Activated CD8-positive, alpha-beta memory T cell treated with anti-CD3 and anti-CD28 coated beads, Interleukin-2, amount 50 U/mL, for 48 hours (primary cell): ENCODE results near the gene HSPB2.
A peak's percentile ranks its signal among the peaks of the same experiment; 100 is the strongest.
"Not testable (repeated sequence)": the region's sequence is repeated elsewhere in the genome, so short reads cannot be mapped to it uniquely, and the experiment has no call there.

Experiments used
- DNase-seq: peaks from one replicate; pipeline ENCODE4 v3.0.0-alpha.2; 2020

The HSPB2 gene, protein sequence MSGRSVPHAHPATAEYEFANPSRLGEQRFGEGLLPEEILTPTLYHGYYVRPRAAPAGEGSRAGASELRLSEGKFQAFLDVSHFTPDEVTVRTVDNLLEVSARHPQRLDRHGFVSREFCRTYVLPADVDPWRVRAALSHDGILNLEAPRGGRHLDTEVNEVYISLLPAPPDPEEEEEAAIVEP

DNA sequence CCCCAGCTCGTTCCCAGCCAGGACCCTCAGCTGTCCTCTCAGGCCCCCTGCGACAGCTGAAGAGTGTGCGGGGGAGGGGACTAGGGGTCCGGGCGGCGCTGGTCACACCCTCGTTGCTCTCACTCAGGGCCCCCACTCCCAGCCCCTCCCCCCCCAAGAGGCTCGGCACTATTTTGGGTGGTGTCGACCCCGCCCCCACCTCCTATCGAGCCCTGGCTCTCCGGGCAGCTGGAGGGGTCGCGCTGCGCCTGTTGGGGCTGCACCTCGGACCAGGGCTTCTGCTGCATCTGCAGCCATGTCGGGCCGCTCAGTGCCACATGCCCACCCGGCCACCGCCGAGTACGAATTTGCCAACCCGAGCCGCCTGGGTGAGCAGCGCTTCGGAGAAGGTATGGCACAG is at the start of gene HSPB2:
TSS of gene HSPB2 (plus strand) at position 200 of the 400 bp plus-strand sequence. CDS start at position 296, 96 bp downstream.
- DNase-seq = no peak

DNA sequence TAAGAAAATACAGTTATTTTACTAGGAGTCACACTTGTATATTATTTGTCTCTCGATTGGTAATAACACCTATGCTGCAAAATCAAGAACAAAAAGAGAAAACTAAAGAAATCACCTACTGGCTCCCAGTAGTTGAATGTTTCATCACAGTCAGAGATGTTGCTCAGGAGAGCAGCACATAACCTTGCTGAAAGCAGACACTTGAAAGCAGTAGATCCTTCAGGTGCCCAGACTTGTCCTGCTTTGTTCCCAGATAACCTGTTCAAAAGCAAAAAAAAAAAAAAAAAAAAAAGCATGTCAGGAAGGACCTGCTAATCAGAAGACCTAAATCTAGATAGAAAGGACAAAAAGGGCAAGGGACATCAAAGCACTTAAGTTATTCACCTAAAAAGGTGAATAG is 42.4 kb upstream of the HSPB2 start:
- no peak for DNase-seq

DNA sequence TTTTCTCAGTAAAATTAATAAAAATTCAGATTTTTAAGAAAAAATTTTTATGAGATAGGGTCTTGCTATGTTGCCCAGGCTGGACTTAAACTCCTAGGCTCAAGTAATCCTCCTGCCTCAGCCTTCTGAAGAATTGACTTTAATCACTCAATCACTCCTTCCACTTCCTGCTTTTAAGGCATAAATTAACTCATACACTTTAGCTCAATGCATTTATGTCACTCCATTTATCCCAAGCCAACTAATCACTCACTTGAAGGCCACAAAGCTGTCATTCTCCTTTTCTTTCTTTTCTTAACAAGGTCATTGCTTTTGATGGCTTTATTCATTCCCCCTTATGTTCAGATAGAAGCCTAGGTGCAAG is 42.0 kb upstream of the HSPB2 start:
- no peak for DNase-seq

DNA sequence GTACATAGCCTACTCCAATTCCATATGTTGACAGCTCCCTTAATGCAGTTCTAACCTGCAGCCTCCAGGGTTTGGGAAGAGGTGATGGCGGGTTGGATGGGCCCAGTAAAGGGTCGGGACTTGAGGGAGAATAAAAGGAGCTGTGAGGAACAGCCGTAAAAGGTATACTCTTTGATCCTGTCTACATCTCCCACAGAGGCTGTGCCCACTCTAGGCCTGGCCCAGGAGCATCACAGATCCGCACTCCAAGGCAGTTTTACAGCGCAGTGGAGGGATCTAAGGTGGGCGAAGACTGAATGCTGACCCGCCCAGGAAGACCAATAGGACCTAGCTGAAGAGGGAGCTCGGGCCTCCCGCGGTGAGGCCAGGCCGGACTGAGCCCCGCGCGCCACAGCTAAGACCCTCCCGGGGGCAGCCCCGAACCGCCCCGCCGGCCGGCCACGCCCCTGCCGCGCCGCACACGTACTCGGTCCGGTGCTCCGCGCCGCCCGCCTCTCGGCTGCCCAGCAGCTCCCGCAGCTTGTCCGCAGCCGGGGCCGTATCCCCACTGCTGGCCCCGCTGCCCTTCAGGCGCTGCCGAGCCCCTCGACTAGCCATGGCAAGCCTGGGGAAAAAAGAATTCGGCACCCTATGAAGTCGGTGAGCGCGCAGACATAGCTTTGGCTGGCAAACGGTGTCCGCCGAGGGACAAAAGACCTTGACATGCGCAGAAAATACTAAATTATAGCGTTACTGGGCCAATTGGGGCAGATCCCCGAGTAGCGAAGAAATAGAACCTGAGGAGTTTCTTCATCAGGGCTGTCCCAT is 41.4 kb upstream of the HSPB2 start, which contains the start of gene ALG9:
TSS of gene ALG9 (minus strand) at position 696 of the 807 bp plus-strand sequence. CDS start at position 597, 99 bp downstream.
- peak; percentile 94 for DNase-seq

DNA sequence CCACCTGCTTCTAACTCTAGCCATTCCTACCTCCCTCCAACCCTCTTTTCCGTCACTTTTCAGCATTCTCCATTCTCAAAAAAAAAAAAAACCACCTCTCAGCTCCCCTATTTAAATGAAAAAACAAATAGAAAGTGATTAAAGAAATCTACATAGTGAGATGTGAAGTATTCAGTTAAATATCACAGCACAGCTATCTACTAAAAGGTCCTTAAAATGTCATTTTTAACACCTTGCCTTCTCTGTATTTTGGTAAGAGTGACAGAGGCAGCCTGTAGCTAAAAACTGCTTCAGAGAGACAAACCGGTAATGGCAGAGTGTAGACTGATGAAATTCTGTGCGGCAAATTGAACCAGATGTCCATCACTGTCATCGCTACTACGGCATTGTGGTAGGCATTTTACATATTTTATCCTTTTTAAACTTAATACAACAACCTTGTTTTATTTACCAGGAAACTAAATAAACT is 40.8 kb upstream of the HSPB2 start:
- no peak for DNase-seq

DNA sequence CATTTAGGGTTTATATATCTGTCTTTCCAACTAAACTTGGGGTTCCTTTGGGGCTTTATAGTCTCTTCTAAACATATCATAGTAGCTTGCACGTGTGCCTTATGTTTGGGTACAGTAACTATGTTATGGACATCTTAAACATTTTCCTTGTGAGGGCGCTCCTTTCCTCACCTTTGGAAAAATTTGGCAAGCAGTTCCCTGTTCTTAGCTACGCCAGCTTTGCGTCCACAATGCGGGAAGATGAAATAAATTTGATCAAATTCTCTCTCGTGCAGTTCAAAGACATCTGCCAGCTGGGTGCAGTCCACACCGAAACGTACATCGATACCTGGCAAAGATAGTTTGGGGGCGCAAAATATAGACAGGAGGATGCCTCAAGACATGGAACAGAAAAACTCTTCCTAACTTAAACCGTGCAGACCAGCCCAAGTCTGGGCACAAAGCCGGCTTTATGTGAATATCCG is 34.1 kb upstream of the HSPB2 start:
- DNase-seq = no peak

DNA sequence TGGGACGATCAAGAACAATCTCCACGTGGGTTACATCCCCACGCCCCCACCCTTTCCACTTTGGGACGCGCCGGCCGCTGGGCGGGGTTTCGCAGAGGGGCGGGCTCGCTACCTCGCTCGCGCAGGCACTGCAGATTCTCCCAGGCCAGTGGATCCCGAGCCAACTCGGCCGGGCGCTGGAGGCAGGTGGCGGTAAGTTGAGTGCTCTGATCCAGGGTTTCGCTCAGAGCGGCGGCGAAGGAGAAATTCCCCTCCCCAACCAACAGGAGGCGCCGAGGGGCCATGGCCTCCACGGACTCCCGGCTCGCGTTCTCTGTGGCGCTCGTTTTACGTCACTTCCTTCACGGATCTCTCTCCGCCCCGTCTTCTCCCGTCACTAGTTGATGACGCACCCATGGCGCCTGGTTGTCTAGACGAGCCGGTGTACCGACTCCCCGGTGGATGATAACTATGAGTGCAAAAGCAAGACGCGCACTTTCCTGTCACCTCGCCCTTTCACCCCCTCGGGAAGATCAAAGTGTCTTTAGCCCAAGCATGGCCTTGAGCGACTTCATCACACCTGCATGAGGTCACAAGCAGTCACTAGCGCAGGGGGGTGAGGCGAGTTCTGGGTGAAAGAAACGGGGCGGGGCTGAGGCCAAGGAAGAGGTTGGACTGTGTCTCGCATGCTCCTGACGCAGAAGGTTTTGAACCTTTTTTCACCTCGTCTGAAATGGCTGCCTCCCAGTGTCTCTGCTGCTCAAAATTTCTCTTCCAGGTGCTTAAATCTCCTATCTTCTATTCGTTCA is 33.5 kb upstream of the HSPB2 start, which contains the start of the genes CFAP68 and FDXACB1:
TSS of gene CFAP68 (plus strand) at position 693 of the 788 bp plus-strand sequence. CDS start at position 713, 20 bp downstream.
TSS of gene FDXACB1 (minus strand) at position 317 of the 788 bp plus-strand sequence. CDS start at position 284, 33 bp downstream.
- DNase-seq = peak; percentile 95

DNA sequence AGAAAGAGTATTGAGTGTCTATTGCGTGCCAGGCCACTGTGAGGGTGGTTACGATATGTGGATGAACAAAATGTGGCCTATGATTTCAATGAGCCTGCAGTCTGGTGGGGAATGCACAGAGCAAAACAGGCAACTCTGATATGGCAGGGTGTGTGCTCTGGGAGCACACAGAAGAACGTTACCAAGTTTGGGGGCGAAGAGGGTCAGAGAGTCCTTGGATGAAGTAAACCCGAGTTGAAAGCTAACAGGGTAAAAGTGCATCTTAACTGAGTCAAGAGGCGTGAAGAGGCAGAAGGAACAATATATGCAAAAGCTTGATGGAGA is 32.9 kb upstream of the HSPB2 start:
- no peak for DNase-seq

DNA sequence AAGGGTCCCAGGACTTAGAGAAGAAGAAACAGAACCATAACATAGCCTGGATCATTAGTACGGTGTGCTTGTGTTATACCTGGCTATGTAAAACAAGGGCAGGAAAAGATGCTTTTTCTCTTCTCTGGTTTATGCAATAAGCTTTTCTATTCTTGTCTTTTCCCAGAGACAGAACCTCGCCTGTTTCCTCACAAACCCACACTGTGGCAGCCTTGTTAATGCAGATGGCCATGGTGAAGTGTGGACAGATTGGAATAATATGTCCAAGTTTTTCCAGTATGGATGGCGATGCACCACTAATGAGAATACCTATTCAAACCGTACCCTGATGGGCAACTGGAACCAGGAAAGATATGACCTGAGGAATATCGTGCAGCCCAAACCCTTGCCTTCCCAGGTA is 30.3 kb upstream of the HSPB2 start:
- DNase-seq = no peak

DNA sequence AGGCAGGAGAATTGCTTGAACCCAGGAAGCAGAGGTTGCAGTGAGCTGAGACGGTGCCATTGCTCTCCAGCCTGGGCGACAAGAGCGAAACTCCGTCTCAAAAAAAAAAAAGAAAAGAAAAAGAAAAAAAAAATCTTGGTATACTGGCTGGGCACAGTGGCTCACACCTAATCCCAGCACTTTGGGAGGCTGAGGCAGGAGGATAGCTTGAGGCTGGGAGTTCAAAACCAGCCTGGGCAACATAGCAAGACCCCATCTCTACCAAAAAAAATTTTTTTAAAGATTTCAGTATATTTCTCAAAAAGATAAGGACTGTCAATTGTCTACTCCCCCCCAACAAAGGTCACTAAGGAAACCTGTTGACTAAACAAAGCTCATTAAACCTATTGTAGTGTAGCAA is 27.5 kb upstream of the HSPB2 start:
- DNase-seq = not testable (repeated sequence)

DNA sequence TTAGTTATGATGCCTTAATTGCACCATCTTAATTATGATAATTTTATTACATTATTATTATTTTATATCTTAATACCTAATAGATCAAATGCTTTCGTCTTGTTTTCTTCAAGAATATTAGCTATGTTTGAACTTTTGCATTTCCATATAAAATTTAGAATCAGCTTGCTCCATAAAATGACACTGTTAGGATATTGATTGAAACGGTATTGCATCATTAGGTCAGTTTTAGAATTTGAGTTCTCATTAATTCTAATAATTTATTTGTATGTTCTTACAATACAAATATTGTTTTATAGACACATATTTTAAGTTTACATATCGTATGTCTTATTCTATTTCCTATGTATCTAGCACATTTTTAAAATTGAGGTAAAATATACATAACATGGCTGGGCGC is 26.5 kb upstream of the HSPB2 start:
- DNase-seq = no peak

DNA sequence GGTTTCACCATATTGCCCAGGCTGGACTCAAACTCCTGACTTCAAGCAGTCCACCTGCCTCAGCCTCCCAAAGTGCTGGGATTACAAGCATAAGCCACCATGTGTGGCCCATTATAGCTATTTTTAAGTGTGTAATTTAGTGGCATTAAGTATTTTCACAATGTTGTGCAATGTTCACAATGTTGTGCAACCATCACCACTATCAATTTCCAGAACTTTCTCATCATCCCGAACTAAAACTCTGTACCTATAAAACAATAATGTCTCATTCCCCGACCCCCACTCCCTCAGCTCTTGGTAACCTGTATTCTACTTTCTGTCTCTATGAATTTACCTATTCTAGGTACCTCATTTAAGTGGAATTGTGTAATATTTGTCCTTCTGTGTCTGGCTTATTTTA is 25.7 kb upstream of the HSPB2 start:
- DNase-seq = no peak

DNA sequence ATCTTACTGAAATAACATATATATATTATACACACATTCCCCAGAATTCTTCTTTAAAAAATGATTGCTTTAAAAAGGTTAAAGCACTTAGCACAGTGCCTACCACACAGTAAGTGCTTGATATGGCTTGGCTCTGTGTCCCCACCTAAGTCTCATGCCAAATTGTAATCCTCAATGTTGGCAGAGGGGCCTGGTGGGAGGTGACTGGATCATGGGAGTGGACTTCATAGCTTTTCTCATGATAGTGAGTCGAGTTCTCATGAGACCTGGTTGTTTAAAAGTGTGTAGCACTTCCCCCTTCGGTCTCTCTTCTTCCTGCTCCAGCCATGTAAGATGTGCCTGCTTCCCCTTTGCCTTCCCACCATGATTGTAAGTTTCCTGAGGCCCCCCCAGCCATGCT is 7.1 kb upstream of the HSPB2 start:
- DNase-seq = no peak

DNA sequence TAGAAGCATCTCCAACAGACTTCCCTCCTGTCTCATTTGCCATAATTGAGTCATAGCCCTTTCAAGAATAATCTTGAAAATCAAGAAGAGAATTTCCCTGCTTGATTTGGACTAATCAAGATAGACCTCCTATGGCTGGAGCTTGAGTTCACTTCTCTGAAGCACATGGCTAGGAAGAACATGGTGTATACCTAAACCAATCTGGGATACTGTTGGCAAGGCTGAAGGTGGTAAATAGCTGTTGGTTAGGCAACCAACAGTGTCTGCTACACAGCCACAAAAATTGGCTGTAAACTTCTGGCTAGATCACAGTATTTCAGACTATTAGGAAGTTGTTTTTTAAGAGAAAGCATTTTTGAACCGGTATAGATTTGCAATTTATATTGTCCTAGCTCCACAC is 5.9 kb upstream of the HSPB2 start:
- no peak for DNase-seq

DNA sequence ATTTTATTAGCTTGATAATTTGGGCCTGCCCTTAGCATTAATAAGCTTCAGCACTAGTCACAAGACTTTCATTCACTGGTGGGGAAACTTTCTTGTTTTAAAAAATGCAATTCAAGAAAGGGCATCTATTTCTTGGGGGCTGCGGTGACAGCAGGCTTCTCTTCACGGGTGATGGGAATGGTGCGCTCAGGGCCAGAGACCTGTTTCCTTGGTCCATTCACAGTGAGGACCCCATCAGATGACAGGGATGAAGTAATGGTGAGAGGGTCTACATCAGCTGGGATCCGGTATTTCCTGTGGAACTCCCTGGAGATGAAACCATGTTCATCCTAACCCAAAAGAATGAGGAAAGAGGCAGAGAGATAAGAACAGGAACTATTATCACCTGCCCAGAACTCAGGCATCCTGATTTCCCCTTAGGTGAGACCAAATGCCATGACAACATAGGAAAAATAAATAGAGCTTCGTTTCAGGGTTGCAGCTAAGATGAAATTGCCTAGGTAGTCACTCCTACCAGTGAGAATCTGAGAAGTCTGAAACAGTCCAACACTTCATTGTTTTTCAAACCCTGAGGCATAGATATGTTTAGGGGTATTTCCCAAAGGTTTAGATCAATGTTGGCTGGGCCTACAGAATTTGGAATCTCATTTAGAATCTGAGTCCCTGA is 3.8 kb upstream of the HSPB2 start:
- no peak for DNase-seq

DNA sequence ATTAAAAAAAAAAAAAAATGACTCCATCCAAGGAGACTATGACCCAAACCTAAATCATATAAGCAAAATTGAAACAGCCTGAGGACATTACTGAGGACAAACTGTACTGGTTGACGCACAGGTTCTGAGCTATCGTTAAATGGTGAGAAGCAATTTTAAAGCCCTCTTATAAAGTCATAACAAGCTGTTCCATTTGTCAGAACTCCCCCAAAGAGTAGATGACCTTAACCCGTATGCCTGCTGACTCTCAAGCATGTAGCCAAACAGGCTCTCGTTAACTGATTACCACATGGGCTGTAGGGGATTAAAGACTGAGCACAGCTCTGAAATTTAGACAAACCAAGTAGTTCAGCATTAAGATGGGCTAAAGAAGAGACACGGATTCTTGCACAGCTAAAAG is 3.2 kb upstream of the HSPB2 start:
- DNase-seq = no peak

DNA sequence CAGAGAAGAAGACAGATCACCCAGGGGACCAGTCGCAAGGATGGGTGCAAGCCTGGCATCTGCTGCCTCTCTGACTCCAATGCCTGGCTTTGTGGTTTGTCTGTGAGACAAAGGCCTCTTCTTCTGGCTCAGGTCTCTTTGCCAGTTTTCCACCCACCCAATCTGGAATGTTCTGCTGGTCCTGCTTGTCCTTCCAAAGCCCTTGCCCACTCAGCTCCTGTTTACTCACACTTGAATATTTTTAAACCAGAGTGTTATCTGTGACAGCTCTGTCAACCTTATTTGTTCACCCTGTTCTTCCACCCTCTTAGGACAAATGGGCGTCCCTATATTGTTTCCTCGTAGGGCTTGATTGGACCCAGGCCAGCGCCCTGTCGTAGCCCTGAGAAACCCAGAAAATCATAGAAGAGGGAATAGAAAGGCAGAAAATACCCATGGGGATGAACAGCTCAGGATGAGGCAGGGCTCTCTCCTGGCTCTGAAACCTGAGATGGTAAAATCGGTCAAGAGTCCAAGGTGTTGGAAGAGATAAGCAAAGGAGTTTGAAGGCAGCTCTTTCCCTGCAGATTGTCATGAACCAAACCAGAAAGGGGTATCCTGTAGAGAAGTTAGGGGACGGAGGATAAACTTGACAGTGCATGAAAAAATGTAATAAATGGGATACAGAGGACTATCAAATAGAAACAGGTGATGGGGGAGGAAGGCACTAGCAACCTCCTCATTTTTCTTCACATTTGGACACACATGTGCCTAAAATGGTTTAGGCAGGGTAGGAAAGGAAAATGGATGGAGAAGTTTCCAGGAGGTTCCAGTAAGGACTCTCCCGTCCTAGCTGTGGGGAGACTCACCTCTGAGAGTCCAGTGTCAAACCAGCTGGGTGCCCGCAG is 1.6 kb upstream of the HSPB2 start:
- no peak for DNase-seq

DNA sequence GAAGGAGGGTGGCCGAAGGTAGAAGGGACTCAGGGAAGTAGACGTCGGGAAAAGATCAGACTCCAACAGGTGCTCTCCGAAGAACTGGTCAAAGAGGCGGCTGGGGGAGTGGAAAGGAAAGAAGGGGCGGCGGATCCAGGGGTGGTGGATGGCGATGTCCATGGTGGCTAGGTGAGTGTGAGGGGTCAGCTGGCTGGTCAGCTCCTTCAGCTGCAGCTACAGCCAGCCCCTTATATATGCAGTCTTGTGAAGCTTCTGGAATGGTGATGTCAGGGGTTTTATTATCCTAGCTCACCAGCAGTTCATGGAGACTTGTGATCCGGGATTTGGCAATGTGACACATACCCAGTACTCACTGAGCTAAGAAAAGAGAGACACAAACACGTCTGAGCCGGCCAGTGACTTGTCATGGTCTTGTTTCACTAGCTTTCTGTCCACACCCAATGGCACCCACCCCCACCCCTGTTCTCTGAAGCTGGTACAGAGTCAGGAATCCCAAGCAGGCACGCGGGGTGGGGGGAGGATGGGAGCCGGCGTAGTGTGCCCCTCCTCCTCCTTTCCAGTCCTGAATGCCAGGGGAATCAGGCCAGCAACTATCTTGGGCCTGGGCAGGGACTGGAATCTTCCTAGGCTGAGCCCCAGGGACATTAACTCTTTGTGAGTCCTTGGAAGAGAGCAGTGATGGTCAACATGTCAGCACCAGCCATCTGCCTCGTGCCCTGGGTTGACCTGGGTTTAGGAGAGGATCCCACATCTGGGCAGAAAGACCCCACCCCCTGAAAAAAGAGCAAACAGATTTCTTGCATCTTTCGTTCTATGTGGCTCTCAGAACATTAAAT is 752 bp upstream of the HSPB2 start, which contains the start of gene CRYAB:
TSS of gene CRYAB (minus strand) at position 208 of the 839 bp plus-strand sequence. CDS start at position 162, 46 bp downstream.
- no peak for DNase-seq

DNA sequence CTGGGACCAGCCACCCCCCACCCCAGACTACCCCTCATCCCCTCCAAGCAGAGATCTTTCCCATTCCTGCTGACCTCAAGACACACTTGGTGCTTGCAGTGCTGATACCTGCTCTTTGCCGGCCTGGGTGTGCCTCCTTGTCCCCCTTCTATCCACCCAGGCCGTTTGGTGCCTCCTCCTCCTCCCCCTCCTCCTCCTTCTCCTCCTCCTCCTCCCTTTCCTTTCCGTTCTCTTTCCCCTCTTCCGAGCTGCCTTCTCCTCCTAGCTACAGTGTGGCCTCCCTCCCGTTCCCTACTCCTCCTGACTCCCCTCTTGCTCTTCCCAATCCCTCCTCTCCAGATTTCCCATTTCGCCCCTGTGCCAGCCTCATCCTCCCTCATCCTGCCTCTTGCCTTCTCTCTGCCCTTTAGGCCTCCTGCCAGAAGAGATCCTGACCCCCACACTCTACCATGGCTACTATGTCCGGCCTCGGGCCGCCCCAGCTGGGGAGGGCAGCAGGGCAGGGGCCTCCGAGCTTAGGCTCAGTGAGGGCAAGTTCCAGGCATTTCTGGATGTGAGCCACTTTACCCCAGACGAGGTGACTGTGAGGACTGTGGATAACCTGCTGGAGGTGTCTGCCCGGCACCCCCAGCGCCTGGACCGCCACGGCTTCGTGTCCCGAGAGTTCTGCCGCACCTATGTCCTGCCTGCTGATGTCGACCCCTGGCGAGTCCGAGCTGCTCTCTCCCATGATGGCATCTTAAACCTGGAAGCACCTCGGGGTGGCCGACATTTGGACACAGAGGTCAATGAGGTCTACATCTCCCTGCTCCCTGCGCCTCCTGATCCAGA is 712 bp downstream of the HSPB2 start:
- no peak for DNase-seq

DNA sequence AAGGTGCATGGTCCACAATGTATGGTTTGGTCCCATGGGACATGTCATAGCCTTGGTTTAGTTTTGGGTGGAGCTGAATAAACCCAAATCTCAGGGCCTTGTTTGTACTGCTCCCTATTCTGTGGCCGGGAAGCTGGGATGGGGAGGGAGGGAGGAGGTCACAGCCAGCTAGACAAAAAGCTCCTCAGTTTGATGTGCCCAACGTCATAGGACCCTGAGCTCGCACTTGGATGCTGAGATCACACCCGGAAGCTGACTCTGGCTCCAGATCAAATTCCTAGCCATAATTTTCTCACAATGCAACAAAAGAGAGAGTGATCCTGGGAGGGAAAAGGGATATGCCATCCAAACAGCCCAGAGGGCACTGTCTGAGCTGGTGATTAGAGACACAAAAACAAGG is 1.5 kb downstream of the HSPB2 start:
- DNase-seq = no peak
